Activated CD4-positive, alpha-beta T cell treated with anti-CD3 and anti-CD28 coated beads, Interleukin-2, amount 50 U/mL, for 16 hours (primary cell): ENCODE data around the gene SRGAP2B.
"Not testable (repeated sequence)": the region's sequence is repeated elsewhere in the genome, so short reads cannot be mapped to it uniquely, and the experiment has no call there.

Experiments
- DNase-seq: peaks from one replicate; pipeline ENCODE4 v3.0.0-alpha.2; 2020

The SRGAP2B gene

GRCh38 chr1:144940054-144940453, 155.1 kb downstream of the SRGAP2B start:
- not testable (repeated sequence) for DNase-seq

- DNase-seq, result not testable (repeated sequence)
Measured at GRCh38 chr1:144938627-144939026, 156.5 kb downstream of the SRGAP2B start.

- not testable (repeated sequence) for DNase-seq
Measured at GRCh38 chr1:144936186-144936732, 158.9 kb downstream of the SRGAP2B start.

GRCh38 chr1:144935310-144935709, 159.8 kb downstream of the SRGAP2B start:
- DNase-seq, result not testable (repeated sequence)

GRCh38 chr1:144933014-144933413, 162.1 kb downstream of the SRGAP2B start:
- not testable (repeated sequence) for DNase-seq

GRCh38 chr1:144932153-144932552, 163.0 kb downstream of the SRGAP2B start:
- not testable (repeated sequence) for DNase-seq

GRCh38 chr1:144931553-144931952, 163.6 kb downstream of the SRGAP2B start:
- not testable (repeated sequence) for DNase-seq

GRCh38 chr1:144930085-144930777, 164.9 kb downstream of the SRGAP2B start:
- not testable (repeated sequence) for DNase-seq

GRCh38 chr1:144927292-144927691, 167.8 kb downstream of the SRGAP2B start:
- not testable (repeated sequence) for DNase-seq

- DNase-seq, result not testable (repeated sequence)
Measured at GRCh38 chr1:144923640-144924039, 171.5 kb downstream of the SRGAP2B start.

GRCh38 chr1:144922785-144923184, 172.3 kb downstream of the SRGAP2B start:
- not testable (repeated sequence) for DNase-seq

GRCh38 chr1:144919106-144919505, 176.0 kb downstream of the SRGAP2B start:
- not testable (repeated sequence) for DNase-seq

- DNase-seq, result not testable (repeated sequence)
Measured at GRCh38 chr1:144918027-144918603, 177.0 kb downstream of the SRGAP2B start.

- not testable (repeated sequence) for DNase-seq
Measured at GRCh38 chr1:144917154-144918026, 177.7 kb downstream of the SRGAP2B start.

GRCh38 chr1:144913977-144914734, 181.0 kb downstream of the SRGAP2B start:
- DNase-seq, result not testable (repeated sequence)

GRCh38 chr1:144913458-144913857, 181.7 kb downstream of the SRGAP2B start:
- DNase-seq, result not testable (repeated sequence)

GRCh38 chr1:144910729-144911128, 184.4 kb downstream of the SRGAP2B start:
- DNase-seq, result not testable (repeated sequence)

- not testable (repeated sequence) for DNase-seq
Measured at GRCh38 chr1:144900841-144901240, 194.3 kb downstream of the SRGAP2B start.

- DNase-seq, result not testable (repeated sequence)
Measured at GRCh38 chr1:144894454-144895201, 200.5 kb downstream of the SRGAP2B start.

- DNase-seq, result not testable (repeated sequence)
Measured at GRCh38 chr1:144893710-144894438, 201.3 kb downstream of the SRGAP2B start.

GRCh38 chr1:144893062-144893461, 202.1 kb downstream of the SRGAP2B start:
- not testable (repeated sequence) for DNase-seq
